Body of pancreas (tissue), 4 donors: ENCODE measurements around the gene NKX2-2.

Experiments used
- CTCF ChIP-seq, 7 experiments: fragments of 450-650 bp in 4 of 7; fragments of 200-600 bp in 3 of 7; sonication (generic) in 3 of 7; IDR thresholded peaks; one replicate each; pipeline ENCODE4 v1.5.1; 2016 to 2019; ENCODE audit warnings: antibody characterized with exemption in 7 of 7
- POLR2A ChIP-seq, 3 donors: fragments of 450-650 bp; IDR thresholded peaks; one replicate each; pipeline ENCODE4 v1.6.1; 2016; ENCODE audit warnings: antibody characterized with exemption in 3 of 3, mild to moderate bottlenecking in 2 of 3

GRCh38 chr20:21507400-21508229 is 6.2 kb downstream of the NKX2-2 start:
- TF ChIP-seq CTCF (IDR thresholded peaks at IDR 0.05) (no peak), POLR2A (IDR thresholded peaks at IDR 0.05) (no peak)
